ENCODE results near the gene ASH1L.
"Not testable (repeated sequence)": the region's sequence is repeated elsewhere in the genome, so short reads cannot be mapped to it uniquely, and the experiment has no call there.

The ASH1L gene, protein sequence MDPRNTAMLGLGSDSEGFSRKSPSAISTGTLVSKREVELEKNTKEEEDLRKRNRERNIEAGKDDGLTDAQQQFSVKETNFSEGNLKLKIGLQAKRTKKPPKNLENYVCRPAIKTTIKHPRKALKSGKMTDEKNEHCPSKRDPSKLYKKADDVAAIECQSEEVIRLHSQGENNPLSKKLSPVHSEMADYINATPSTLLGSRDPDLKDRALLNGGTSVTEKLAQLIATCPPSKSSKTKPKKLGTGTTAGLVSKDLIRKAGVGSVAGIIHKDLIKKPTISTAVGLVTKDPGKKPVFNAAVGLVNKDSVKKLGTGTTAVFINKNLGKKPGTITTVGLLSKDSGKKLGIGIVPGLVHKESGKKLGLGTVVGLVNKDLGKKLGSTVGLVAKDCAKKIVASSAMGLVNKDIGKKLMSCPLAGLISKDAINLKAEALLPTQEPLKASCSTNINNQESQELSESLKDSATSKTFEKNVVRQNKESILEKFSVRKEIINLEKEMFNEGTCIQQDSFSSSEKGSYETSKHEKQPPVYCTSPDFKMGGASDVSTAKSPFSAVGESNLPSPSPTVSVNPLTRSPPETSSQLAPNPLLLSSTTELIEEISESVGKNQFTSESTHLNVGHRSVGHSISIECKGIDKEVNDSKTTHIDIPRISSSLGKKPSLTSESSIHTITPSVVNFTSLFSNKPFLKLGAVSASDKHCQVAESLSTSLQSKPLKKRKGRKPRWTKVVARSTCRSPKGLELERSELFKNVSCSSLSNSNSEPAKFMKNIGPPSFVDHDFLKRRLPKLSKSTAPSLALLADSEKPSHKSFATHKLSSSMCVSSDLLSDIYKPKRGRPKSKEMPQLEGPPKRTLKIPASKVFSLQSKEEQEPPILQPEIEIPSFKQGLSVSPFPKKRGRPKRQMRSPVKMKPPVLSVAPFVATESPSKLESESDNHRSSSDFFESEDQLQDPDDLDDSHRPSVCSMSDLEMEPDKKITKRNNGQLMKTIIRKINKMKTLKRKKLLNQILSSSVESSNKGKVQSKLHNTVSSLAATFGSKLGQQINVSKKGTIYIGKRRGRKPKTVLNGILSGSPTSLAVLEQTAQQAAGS (N-terminal part only)

DNA sequence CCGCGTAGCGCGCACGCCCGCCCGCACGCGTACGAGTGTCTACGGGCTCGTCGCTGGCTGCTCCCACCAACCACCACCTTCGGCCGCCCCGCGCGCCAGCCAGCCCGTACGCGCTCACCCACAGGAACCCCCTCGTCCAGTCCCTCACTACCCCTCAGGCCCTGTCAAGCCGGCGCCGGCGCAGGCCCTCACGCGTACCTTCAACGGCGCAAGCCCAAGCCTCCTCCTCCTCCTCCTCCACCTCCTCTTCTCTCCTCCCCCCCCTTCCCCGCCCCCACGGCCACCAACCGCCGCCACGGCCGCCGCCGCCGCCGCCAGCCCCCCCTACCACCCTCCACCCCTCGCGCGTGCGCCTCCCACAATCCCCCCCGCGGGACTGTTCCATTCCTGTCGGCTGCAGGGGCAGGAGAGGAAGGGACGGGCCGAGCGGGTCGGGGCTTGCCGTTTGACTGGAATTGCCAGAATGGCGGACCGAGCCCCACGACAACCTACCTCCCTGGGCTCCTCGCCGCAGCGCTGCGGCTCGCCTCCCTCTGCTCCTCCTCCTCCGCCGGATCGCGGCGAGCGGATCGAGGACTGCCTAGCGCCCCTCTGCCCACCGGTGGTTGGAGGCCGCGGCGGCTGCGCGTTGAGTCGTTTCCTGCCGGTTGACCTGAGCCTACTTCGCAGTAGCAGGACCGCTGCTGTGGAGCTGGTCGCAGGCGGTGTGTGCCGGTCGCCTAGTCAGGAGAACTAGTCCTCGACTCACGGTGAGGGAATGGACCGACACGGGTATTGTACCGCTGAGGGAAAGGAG, at the start of gene ASH1L:
ASH1L (minus strand) TSS at position 223 of the 796 bp plus-strand sequence. CDS start 41,284 bp downstream, outside the sequence.
- Histone ChIP-seq H3K27me3 (ENCODE audit: insufficient read depth, low read length) (no peaks in the 10 kb centered on the region), H3K36me3 (ENCODE audit: insufficient read depth, low read length) (peaks cover 8% of the 10 kb centered on the region), H3K4me3 (ENCODE audit: low read depth, low read length) (peak within 1 kb of the TSS; percentile 94), H2AFZ (ENCODE audit: low read length, unreplicated experiment) (peak within 1 kb of the TSS; percentile 77), H3K79me2 (ENCODE audit: control insufficient read depth, insufficient read depth, low read length, unreplicated experiment) (peaks cover 74% of the 10 kb centered on the region), H3K4me1 (ENCODE audit: control insufficient read depth, insufficient read depth, low read length, unreplicated experiment) (peaks cover 11% of the 10 kb centered on the region), H3K27ac (ENCODE audit: low read depth, low read length) (peak within 1 kb of the TSS; percentile 95)

DNA sequence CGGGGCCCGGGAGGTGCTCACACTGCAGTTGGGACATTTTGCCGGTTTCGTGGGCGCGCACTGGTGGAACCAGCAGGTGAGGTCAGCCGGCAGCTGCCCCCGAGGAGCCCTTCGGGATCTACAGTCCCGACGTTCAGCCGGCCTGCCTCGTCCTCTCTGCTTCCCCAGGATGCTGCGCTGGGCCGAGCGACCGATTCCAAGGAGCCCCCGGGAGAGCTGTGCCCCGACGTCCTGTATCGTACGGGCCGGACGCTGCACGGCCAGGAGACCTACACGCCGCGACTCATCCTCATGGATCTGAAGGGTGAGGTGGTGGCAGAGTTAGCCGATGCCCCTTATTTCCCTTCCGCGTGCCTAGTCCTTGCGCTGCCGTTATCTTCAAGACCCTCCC, 47.6 kb upstream of the ASH1L start:
- H3K4me3 ChIP-seq (ENCODE audit: low read depth, low read length) = peak overlapping the region; percentile 94
- not testable (repeated sequence) for H3K79me2 ChIP-seq (ENCODE audit: control insufficient read depth, insufficient read depth, low read length, unreplicated experiment); H2AFZ ChIP-seq (ENCODE audit: low read length, unreplicated experiment); H3K27me3 ChIP-seq (ENCODE audit: insufficient read depth, low read length); H3K4me1 ChIP-seq (ENCODE audit: control insufficient read depth, insufficient read depth, low read length, unreplicated experiment); H3K27ac ChIP-seq (ENCODE audit: low read depth, low read length); H3K36me3 ChIP-seq (ENCODE audit: insufficient read depth, low read length)

DNA sequence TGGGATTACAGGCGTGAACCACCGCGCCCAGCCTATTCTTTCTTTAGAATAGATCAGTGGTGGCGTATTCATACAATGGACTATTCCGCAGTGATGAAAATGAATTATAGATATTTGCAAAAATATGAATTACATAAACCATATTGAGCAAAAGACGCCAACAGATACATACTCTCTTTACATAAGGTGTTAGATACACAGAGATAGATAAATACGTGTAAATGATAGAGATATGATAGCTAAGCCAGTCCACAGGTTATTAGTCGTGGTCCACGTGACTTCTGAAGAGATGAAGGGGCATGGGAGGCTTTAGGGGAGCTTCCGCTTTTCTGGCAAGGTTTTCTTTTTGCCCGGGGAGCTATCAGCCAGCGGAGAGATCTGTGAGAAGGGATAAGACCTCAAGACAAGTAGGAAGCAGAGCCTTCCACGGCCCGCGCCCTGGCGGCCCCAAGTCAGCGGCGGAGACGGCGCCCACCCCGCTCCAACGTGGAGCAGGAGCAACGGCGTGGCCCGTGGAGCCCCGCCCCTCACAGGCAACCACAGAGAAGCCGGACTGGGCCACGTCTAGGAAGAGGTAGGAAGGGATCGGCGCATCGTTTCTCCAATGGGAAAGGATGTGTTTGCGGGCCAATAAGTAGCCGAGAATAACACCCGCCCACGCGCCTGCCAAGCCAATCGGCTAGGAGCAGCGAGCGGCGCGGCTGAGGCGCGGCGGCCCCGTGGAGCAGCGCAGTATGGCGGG, 47.1 kb upstream of the ASH1L start, which contains the start of gene MSTO1:
MSTO1 (plus strand) TSS at position 704 of the 742 bp plus-strand sequence; CDS start at position 735, 31 bp downstream.
- H3K27me3 ChIP-seq (ENCODE audit: insufficient read depth, low read length) = no peaks in the 10 kb centered on the region
- no peaks in the 10 kb centered on the region for H3K36me3 ChIP-seq (ENCODE audit: insufficient read depth, low read length)
- H3K79me2 ChIP-seq (ENCODE audit: control insufficient read depth, insufficient read depth, low read length, unreplicated experiment) = peaks cover 3% of the 10 kb centered on the region
- H3K4me3 ChIP-seq (ENCODE audit: low read depth, low read length) = peak within 1 kb of the TSS; percentile 94
- H3K4me1 ChIP-seq (ENCODE audit: control insufficient read depth, insufficient read depth, low read length, unreplicated experiment) = no peaks in the 10 kb centered on the region
- H2AFZ ChIP-seq (ENCODE audit: low read length, unreplicated experiment) = peak within 1 kb of the TSS; percentile 69
- H3K27ac ChIP-seq (ENCODE audit: low read depth, low read length) = peak within 1 kb of the TSS; percentile 69

DNA sequence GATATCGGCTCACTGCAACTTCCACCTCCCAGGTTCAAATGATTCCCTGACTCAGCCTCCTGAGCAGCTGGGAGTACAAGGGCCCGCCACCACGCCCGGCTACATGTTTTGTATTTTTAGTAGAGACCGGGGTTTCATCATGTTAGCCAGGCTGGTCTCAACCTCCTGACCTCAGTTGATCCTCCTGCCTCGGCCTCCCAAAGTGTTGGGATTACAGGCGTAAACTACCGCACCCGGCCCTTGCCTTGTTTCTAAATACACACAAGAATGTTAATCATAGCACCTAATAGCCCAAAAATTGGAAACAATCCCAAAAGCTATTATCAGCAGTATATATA, 46.3 kb upstream of the ASH1L start:
- Histone ChIP-seq H3K27me3 (ENCODE audit: insufficient read depth, low read length) (no peaks in the 10 kb centered on the region), H3K4me1 (ENCODE audit: control insufficient read depth, insufficient read depth, low read length, unreplicated experiment) (no peaks in the 10 kb centered on the region), H3K79me2 (ENCODE audit: control insufficient read depth, insufficient read depth, low read length, unreplicated experiment) (peaks cover 3% of the 10 kb centered on the region), H3K36me3 (ENCODE audit: insufficient read depth, low read length) (no peaks in the 10 kb centered on the region), H3K4me3 (ENCODE audit: low read depth, low read length) (no peak overlapping the region), H3K27ac (ENCODE audit: low read depth, low read length) (no peak overlapping the region), H2AFZ (ENCODE audit: low read length, unreplicated experiment) (no peak overlapping the region)

DNA sequence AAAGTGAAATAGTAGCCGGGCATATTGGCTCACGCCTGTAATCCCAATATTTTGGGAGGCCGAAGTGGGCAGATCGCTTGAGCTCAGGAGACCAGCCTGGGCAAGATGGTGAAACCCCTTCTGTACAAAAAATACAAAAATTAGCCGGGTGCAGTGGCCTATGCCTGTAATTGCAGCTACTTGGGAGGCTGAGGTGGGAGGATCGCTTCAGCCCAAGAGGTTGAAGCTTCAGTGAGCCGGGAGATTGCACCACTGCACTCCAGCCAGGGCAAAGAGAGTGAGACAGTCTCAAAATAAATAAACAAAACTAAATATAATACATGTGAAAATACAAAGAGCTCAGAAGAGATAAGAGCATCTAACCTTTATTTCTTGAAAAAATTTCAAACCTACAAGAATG, 45.1 kb upstream of the ASH1L start:
- Histone ChIP-seq H3K79me2 (ENCODE audit: control insufficient read depth, insufficient read depth, low read length, unreplicated experiment) (peaks cover 3% of the 10 kb centered on the region), H3K27ac (ENCODE audit: low read depth, low read length) (no peak overlapping the region), H2AFZ (ENCODE audit: low read length, unreplicated experiment) (no peak overlapping the region), H3K4me3 (ENCODE audit: low read depth, low read length) (no peak overlapping the region), H3K27me3 (ENCODE audit: insufficient read depth, low read length) (no peaks in the 10 kb centered on the region), H3K36me3 (ENCODE audit: insufficient read depth, low read length) (no peaks in the 10 kb centered on the region), H3K4me1 (ENCODE audit: control insufficient read depth, insufficient read depth, low read length, unreplicated experiment) (no peaks in the 10 kb centered on the region)

DNA sequence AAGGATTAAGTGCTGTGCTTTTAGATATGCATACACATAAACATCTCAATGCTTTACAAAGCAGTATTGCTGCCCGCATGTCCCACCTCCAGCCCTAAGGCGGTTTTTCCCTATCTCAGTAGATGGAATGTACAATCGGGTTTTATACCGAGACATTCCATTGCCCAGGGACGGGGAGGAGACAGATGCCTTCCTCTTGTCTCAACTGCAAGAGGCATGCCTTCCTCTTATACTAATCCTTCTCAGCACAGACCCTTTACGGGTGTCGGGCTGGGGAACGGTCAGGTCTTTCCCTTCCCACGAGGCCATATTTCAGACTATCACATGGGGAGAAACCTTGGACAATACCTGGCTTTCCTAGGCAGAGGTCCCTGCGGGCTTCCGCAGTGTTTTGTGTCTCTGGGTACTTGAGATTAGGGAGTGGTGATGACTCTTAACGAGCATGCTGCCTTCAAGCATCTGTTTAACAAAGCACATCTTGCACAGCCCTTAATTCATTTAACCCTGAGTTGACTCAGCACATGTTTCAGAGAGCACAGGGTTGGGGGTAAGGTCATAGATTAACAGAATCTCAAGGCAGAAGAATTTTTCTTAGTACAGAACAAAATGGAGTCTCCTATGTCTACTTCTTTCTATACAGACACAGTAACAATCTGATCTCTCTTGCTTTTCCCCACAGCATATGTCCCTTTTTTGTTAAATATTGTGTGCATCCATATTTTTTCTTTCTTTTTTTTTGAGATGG, 37.4 kb upstream of the ASH1L start:
- H2AFZ ChIP-seq (ENCODE audit: low read length, unreplicated experiment); H3K79me2 ChIP-seq (ENCODE audit: control insufficient read depth, insufficient read depth, low read length, unreplicated experiment); H3K4me3 ChIP-seq (ENCODE audit: low read depth, low read length); H3K4me1 ChIP-seq (ENCODE audit: control insufficient read depth, insufficient read depth, low read length, unreplicated experiment); H3K27ac ChIP-seq (ENCODE audit: low read depth, low read length); H3K27me3 ChIP-seq (ENCODE audit: insufficient read depth, low read length); H3K36me3 ChIP-seq (ENCODE audit: insufficient read depth, low read length): not testable (repeated sequence)

DNA sequence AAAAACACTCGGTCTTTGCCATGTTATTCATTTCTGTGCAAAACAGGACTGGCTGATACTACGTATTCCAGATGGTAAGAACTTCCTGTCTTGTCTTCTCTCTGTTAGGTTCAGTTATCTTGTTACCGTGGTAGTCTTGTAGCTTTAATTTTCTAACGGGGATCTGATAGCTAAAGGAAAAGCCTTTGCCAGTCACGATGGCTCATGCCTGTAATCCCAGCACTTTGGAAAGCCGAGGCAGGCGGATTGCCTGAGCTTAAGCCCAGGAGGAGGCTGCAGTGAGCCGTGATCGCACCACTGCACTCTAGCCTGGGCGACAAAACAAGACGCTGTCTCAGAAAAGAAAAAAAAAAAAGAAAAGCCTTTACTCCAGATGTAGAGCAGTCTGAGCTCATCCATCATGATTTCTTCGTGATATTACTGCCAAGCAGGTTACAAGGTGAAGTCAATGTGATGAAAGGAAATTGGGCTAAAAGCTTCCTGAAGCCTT, 36.3 kb upstream of the ASH1L start:
- no peaks in the 10 kb centered on the region for H3K36me3 ChIP-seq (ENCODE audit: insufficient read depth, low read length)
- peak overlapping the region; percentile 51 for H2AFZ ChIP-seq (ENCODE audit: low read length, unreplicated experiment)
- peak overlapping the region; percentile 46; the same call in 1 of the 2 replicates for H3K4me3 ChIP-seq (ENCODE audit: low read depth, low read length)
- H3K79me2 ChIP-seq (ENCODE audit: control insufficient read depth, insufficient read depth, low read length, unreplicated experiment) = no peaks in the 10 kb centered on the region
- H3K27ac ChIP-seq (ENCODE audit: low read depth, low read length) = no peak overlapping the region
- H3K4me1 ChIP-seq (ENCODE audit: control insufficient read depth, insufficient read depth, low read length, unreplicated experiment) = peaks cover 5% of the 10 kb centered on the region
- H3K27me3 ChIP-seq (ENCODE audit: insufficient read depth, low read length) = no peaks in the 10 kb centered on the region

DNA sequence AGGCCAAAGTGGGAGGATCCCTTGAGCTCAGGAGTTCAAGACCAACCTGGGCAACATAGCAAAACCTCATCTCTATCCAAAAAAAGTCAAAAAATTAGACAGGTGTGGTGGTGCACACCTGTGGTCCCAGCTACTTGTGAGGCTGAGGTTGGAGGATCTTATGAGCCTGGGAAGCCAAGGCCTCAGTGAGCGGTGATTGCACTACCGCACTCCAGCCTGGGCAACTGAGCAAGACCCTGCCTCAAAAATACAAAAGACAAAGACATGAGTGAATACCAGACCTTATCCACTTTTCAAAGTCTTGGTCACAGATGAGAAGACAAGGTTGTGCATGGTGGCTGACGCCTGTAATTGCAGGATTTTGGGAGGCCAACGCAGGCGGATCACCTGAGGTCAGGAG, 34.3 kb upstream of the ASH1L start:
- H3K27me3 ChIP-seq (ENCODE audit: insufficient read depth, low read length) = no peaks in the 10 kb centered on the region
- H3K4me3 ChIP-seq (ENCODE audit: low read depth, low read length) = no peak overlapping the region
- H2AFZ ChIP-seq (ENCODE audit: low read length, unreplicated experiment) = no peak overlapping the region
- H3K36me3 ChIP-seq (ENCODE audit: insufficient read depth, low read length) = no peaks in the 10 kb centered on the region
- H3K27ac ChIP-seq (ENCODE audit: low read depth, low read length) = no peak overlapping the region
- no peaks in the 10 kb centered on the region for H3K79me2 ChIP-seq (ENCODE audit: control insufficient read depth, insufficient read depth, low read length, unreplicated experiment)
- peaks cover 5% of the 10 kb centered on the region for H3K4me1 ChIP-seq (ENCODE audit: control insufficient read depth, insufficient read depth, low read length, unreplicated experiment)

DNA sequence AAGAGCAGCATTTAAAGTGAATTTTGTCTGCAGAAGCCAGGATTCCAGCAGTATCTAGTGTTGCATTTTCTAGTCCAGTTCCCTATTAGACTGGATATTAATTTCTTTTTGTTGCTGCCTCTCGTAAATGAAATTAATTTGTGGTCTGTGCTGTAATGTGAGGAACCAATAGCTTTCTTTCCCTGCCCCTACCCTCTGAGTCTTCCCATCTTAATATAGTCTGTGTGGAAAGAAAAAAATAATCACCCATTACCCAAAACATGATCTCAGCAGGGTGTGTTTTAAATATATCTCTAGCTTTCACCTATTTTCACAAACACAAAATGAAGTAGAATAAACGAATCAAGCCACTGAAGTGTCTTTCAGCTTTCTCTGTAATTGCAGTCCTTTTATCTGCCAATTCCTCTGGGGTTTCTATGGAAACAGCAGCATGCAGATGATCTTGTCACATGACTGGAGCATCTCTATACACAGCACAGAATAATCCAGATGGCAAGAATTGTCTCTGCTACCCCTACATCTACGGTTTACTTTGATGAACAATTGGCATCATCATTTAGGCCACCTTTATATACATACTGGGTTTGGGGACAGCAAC, 33.4 kb upstream of the ASH1L start:
- not testable (repeated sequence) for H3K4me1 ChIP-seq (ENCODE audit: control insufficient read depth, insufficient read depth, low read length, unreplicated experiment); H3K27ac ChIP-seq (ENCODE audit: low read depth, low read length); H2AFZ ChIP-seq (ENCODE audit: low read length, unreplicated experiment); H3K79me2 ChIP-seq (ENCODE audit: control insufficient read depth, insufficient read depth, low read length, unreplicated experiment); H3K27me3 ChIP-seq (ENCODE audit: insufficient read depth, low read length); H3K4me3 ChIP-seq (ENCODE audit: low read depth, low read length); H3K36me3 ChIP-seq (ENCODE audit: insufficient read depth, low read length)

Data from ACC112 (cell line).